DOHH2 (cell line): Measurements from ENCODE around the gene C1RL.

Experiments used
- H3F3A ChIP-seq: fragments of 200-600 bp; sonication (generic), shearing (Covaris generic); 2 replicates; pipeline ENCODE4 v1.6.0; 2016; ENCODE audit warnings: antibody characterized with exemption, mild to moderate bottlenecking; ENCODE audit not compliant: control insufficient read depth, insufficient read depth
- H3K27ac ChIP-seq: fragments of 200-600 bp; sonication (generic); 2 replicates; pipeline ENCODE4 v1.5.1; 2014; ENCODE audit warnings: low read depth, mild to moderate bottlenecking, low read length, moderate library complexity
- H3K27me3 ChIP-seq: fragments of 200-600 bp; sonication (generic); 2 replicates; pipeline ENCODE4 v1.6.1; 2014; ENCODE audit warnings: mild to moderate bottlenecking, low read length, mixed read lengths; ENCODE audit not compliant: control insufficient read depth
- H3K36me3 ChIP-seq: fragments of 200-600 bp; sonication (generic); 2 replicates; pipeline ENCODE4 v1.6.1; 2014; ENCODE audit warnings: mild to moderate bottlenecking, low read length, moderate library complexity, mixed read lengths; ENCODE audit not compliant: control insufficient read depth
- H3K4me1 ChIP-seq: fragments of 200-600 bp; sonication (generic); 2 replicates; pipeline ENCODE4 v1.6.1; 2014; ENCODE audit warnings: mild to moderate bottlenecking, low read length, mixed read lengths; ENCODE audit not compliant: control insufficient read depth
- H3K4me2 ChIP-seq: fragments of 200-600 bp; sonication (generic); 2 replicates; pipeline ENCODE4 v1.6.0; 2014; ENCODE audit warnings: mild to moderate bottlenecking, low read length, moderate library complexity
- H3K4me3 ChIP-seq: fragments of 200-600 bp; sonication (generic); 2 replicates; pipeline ENCODE4 v1.5.1; 2014; ENCODE audit warnings: mild to moderate bottlenecking, low read length, mixed read lengths
- H3K79me2 ChIP-seq: fragments of 200-600 bp; sonication (generic); 2 replicates; pipeline ENCODE4 v1.6.1; 2014; ENCODE audit warnings: mild to moderate bottlenecking, low read length, mixed read lengths; ENCODE audit not compliant: control insufficient read depth
- H3K9me2 ChIP-seq: fragments of 200-600 bp; sonication (generic); replicated peaks from 2 replicates; pipeline ENCODE4 v1.6.1; 2014; ENCODE audit warnings: mild to moderate bottlenecking, low read length, mixed read lengths; ENCODE audit not compliant: control insufficient read depth
- H3K9me3 ChIP-seq: fragments of 200-600 bp; sonication (generic); 2 replicates; pipeline ENCODE4 v1.6.1; 2014; ENCODE audit warnings: antibody characterized with exemption, low read length, mixed read lengths; ENCODE audit not compliant: control insufficient read depth, insufficient read depth
- H4K20me1 ChIP-seq: fragments of 200-600 bp; sonication (generic); 2 replicates; pipeline ENCODE4 v1.6.0; 2014; ENCODE audit warnings: low read depth, mild to moderate bottlenecking, antibody characterized with exemption, low read length, moderate library complexity; ENCODE audit not compliant: control insufficient read depth, insufficient read depth
- EZH2phosphoT487 ChIP-seq: fragments of 200-600 bp; sonication (generic); IDR thresholded peaks from 2 replicates; pipeline ENCODE4 v1.6.1; 2017; ENCODE audit warnings: borderline replicate concordance, mild to moderate bottlenecking, antibody characterized with exemption, low read length, moderate library complexity, mixed read lengths
- TF ChIP-seq, protein P1 (sequence below): fragments of 200-600 bp; sonication (generic); IDR thresholded peaks from one replicate; pipeline ENCODE4 v1.5.1; 2014; ENCODE audit warnings: antibody characterized with exemption, mild to moderate bottlenecking, low read depth, low read length; ENCODE audit not compliant: poor library complexity, severe bottlenecking

C1RL gene

DNA sequence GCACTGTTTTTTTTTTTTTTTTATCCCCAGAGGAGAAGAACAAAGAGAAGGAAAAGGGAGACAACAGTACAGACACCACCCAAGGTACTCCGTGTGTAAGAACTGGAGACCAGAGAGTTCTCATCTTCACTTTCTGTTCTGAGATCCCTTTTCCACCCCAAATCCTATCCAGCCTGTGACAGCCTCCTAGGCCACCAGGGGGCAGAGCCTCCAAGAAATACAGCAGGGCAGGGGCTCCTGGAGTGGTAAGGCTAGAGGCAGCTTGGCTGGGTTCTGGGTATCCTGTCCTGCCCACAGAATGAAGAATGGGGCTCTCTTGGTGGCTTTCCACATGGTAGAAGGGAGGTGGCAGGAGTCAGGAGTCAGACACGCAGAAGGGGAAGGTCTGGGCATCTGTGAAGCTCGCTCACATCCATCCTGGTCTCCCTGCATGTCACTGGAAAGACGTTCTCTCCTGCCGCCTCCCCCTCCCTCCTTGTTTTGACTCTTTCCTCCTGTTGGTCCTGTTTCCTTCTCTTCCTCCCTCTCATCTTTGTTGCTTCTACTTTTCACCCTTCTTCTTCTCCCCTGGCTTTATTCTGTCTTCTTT is 33.1 kb upstream of the C1RL start:
- Histone ChIP-seq H3K9me3 (no peaks in the 10 kb centered on the region), H3K27ac (no peak overlapping the region)

GRCh38 chr12:7141351-7142005 is 32.5 kb upstream of the C1RL start:
- Histone ChIP-seq H3F3A (no peaks in the 10 kb centered on the region), H3K79me2 (no peaks in the 10 kb centered on the region), H3K4me2 (no peak overlapping the region), H3K4me3 (no peak overlapping the region), H3K27ac (no peak overlapping the region), H3K4me1 (no peaks in the 10 kb centered on the region), H3K9me2 (no peaks in the 10 kb centered on the region), H3K9me3 (no peaks in the 10 kb centered on the region), H3K36me3 (no peaks in the 10 kb centered on the region), H4K20me1 (no peaks in the 10 kb centered on the region), H3K27me3 (no peaks in the 10 kb centered on the region)
- TF ChIP-seq EZH2phosphoT487, result no peak
- TF ChIP-seq, protein P1, sequence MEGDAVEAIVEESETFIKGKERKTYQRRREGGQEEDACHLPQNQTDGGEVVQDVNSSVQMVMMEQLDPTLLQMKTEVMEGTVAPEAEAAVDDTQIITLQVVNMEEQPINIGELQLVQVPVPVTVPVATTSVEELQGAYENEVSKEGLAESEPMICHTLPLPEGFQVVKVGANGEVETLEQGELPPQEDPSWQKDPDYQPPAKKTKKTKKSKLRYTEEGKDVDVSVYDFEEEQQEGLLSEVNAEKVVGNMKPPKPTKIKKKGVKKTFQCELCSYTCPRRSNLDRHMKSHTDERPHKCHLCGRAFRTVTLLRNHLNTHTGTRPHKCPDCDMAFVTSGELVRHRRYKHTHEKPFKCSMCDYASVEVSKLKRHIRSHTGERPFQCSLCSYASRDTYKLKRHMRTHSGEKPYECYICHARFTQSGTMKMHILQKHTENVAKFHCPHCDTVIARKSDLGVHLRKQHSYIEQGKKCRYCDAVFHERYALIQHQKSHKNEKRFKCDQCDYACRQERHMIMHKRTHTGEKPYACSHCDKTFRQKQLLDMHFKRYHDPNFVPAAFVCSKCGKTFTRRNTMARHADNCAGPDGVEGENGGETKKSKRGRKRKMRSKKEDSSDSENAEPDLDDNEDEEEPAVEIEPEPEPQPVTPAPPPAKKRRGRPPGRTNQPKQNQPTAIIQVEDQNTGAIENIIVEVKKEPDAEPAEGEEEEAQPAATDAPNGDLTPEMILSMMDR, result no peak

More for the DNA sequence above, 33.1 kb upstream of the C1RL start:
- Histone ChIP-seq H3K79me2 (no peaks in the 10 kb centered on the region), H3K36me3 (no peaks in the 10 kb centered on the region), H4K20me1 (no peaks in the 10 kb centered on the region), H3K4me1 (no peaks in the 10 kb centered on the region), H3K9me2 (no peaks in the 10 kb centered on the region), H3K4me3 (no peak overlapping the region), H3K27me3 (no peaks in the 10 kb centered on the region), H3F3A (no peaks in the 10 kb centered on the region), H3K4me2 (no peak overlapping the region)
- TF ChIP-seq, protein P1, result peak; percentile 86
- no peak for TF ChIP-seq EZH2phosphoT487

DNA sequence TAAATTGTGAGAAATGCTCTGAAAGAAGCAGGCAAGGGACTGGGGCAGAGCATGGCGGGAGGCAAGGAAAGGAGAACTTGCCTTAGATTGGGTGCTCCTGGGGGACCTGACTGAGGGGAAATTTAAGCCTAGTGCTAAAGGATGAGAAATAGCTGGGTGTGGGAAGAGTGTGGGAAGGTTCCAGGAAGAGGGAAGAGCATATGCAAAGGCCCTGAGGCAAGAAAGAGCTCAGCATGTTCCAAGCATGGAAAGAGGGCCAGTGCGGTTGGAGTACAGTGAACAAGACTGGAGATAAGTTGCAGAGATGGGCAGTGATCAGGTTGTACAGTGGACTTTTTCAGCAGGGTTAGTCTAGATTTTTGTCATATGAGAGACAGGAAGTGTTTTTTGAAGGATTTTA is 30.2 kb upstream of the C1RL start:
- no peaks in the 10 kb centered on the region for H3K4me1 ChIP-seq
- no peaks in the 10 kb centered on the region for H3F3A ChIP-seq
- H3K79me2 ChIP-seq, result no peaks in the 10 kb centered on the region
- H3K4me2 ChIP-seq, result no peak overlapping the region
- no peak overlapping the region for H3K4me3 ChIP-seq
- no peaks in the 10 kb centered on the region for H3K36me3 ChIP-seq
- no peaks in the 10 kb centered on the region for H3K27me3 ChIP-seq
- H4K20me1 ChIP-seq, result no peaks in the 10 kb centered on the region
- TF ChIP-seq, protein P1, result no peak
- no peak for TF ChIP-seq EZH2phosphoT487
- no peaks in the 10 kb centered on the region for H3K9me3 ChIP-seq
- H3K27ac ChIP-seq, result no peak overlapping the region
- no peaks in the 10 kb centered on the region for H3K9me2 ChIP-seq
